GM12891 (cell line): ENCODE results near the gene PGBD5.

Experiments
- DNase-seq: peaks from one replicate; pipeline ENCODE4 v3.0.0; 2011; ENCODE audit warnings: low spot score; ENCODE audit not compliant: insufficient read length
- FAIRE-seq: peaks from 2 replicates; lab custom pipeline; 2011; peaks lifted over from hg19 to GRCh38; lab: Jason Lieb, UNC
- PAX5 ChIP-seq: IDR thresholded peaks from 2 replicates; pipeline ENCODE4 v1.6.1; 2011; ENCODE audit warnings: low read length, moderate library complexity, mild to moderate bottlenecking; ENCODE audit not compliant: insufficient read depth, severe bottlenecking
- POLR2A ChIP-seq: IDR thresholded peaks from 2 replicates; pipeline ENCODE4 v1.6.1; 2011; ENCODE audit warnings: low read depth, low read length, control low read depth
- POLR2AphosphoS5 ChIP-seq: IDR thresholded peaks from 2 replicates; pipeline ENCODE4 v1.6.1; 2011; ENCODE audit warnings: low read depth, low read length, control low read depth
- POU2F2 ChIP-seq: IDR thresholded peaks from 2 replicates; pipeline ENCODE4 v1.6.1; 2011; ENCODE audit warnings: low read depth, mild to moderate bottlenecking, control low read depth, low read length, moderate library complexity
- SPI1 ChIP-seq: IDR thresholded peaks from 2 replicates; pipeline ENCODE4 v1.6.1; 2011; ENCODE audit warnings: low read depth, low read length, control low read depth
- TAF1 ChIP-seq: IDR thresholded peaks from 2 replicates; pipeline ENCODE4 v1.6.1; 2011; ENCODE audit warnings: low read depth, low read length, control low read depth

Gene PGBD5

DNA sequence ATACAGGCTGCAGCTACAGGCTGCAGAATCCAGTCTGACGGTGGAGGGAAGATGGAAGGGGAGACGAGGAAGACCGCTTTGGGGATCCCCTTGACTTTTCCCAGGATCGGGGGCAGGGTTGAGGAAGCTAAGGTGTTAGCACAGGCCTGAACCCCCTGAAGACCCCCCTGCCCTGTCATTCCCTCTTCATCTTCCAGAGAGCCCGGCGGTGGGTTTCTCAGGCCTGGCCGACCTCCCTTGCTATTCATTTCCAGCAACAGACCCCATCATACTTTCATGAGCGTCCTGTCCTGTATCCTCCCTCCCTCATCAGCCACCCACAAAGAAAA lies 112.0 kb downstream of the PGBD5 start:
- no peak for TF ChIP-seq POLR2A
- no peak for TF ChIP-seq PAX5
- TF ChIP-seq POU2F2: no peak
- no peak for TF ChIP-seq POLR2AphosphoS5
- no peak for TF ChIP-seq SPI1
- TF ChIP-seq TAF1: no peak
- FAIRE-seq (no peak), DNase-seq (no peak)

GRCh38 chr1:230313453-230314141 lies 112.5 kb downstream of the PGBD5 start:
- FAIRE-seq (no peak), DNase-seq (no peak)
- TF ChIP-seq POU2F2 (no peak), POLR2AphosphoS5 (no peak), SPI1 (no peak), POLR2A (no peak), PAX5 (no peak), TAF1 (no peak)

DNA sequence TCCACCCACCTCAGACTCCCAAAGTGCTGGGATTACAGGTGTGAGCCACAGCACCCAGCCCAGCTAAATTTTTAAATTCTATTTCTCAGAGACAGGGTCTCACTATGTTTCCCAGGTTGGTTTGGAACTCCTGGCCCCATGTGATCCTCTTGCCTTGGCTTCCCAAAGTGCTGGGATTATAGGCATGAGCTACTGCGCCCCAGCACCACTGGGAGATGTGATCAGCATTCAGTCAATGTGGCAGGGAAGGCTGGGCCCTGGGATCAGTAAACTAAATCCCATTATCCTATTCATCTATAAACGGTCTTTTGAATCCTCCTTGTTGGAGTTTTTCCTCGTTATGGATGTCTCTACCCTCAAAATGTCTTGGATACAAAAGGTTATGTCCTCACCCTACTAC lies 113.5 kb downstream of the PGBD5 start:
- FAIRE-seq (no peak), DNase-seq (no peak)
- TF ChIP-seq SPI1 (no peak), POU2F2 (no peak), TAF1 (no peak), POLR2AphosphoS5 (no peak), POLR2A (no peak), PAX5 (no peak)

DNA sequence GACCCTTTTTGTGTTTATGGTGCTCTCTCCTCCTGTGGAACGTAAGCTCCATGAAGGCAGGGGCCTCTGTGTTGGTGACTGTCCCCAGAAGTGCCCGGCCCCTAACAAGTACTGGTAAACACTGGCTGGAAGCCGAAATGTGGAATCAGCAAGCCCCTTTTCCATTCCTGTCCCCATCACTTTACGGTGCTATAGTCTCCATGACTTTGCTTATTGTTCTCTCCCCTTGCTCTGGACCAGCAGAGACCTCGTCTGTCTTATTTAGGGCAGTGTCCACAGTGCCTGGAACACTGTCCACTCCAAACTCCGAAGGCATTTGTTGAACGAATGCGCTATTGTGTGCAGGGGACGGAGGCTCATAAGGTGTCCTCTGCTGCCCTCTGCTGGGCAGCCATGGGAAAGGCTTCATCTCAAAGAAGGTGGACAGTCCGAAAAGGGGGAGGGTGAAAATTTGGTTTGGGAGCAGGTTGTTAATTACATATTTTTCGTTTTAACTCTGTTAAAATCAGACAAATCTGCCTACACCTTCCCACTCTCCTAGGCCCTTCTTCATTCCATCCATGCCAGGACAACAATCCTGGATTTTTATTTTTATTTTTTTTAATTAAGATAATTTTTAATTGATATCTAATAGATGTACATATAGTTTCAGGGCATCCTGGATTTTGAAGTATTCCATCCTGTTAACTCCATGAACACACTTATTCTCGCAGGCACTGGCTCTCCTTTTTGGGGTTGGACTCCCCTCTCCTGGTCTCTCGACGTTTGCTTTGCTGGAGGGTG lies 115.6 kb downstream of the PGBD5 start:
- peak; percentile 94 for FAIRE-seq
- peak; percentile 66 for DNase-seq

GRCh38 chr1:230309646-230310177 lies 116.4 kb downstream of the PGBD5 start:
- FAIRE-seq (no peak), DNase-seq (no peak)
- TF ChIP-seq POLR2A (no peak), SPI1 (no peak), POU2F2 (no peak), TAF1 (no peak), PAX5 (no peak)

More for the DNA sequence above, 115.6 kb downstream of the PGBD5 start:
- TF ChIP-seq TAF1 (no peak), POLR2A (no peak), SPI1 (no peak), POLR2AphosphoS5 (no peak), POU2F2 (no peak), PAX5 (no peak)

DNA sequence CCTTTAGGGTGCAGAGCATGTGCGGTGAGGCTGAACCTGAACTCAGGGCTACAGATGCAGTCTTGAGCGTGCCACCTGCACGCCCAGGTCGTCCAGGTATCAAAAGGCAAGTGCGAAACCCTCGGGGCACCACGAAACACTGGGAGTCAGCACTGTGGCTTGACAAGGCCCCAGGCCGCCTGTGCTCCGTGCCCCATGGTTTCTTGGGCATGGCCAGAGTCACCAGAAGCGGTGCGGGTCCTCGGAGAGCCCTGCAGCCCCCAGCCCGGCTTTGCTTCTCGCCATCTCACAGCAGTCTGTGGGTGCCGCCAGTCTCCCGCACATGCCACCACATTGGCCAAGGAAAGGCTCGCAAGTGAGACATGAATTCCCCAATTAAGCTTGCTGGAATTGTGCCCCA lies 117.3 kb downstream of the PGBD5 start:
- no peak for TF ChIP-seq PAX5
- DNase-seq (no peak), FAIRE-seq (no peak)

DNA sequence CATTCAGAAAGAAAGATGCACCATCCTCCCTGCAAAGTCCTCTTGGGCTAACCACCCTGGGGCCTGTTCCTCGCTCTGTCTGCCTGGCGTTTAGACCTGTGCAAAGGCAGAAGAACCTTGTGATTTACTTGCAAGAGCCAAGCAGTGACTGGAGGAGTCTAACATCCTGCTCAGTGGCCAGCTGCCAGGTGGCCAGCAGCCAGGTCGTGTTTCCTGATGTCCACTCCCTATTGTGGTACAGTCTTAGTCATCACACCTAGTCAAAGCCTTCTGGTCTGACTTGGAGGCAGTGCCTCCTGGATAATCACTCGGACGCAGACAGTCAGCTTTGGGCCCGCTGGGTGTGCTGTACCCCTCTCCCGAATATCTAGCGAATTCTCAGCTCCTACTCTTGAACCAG lies 118.1 kb downstream of the PGBD5 start:
- FAIRE-seq (no peak), DNase-seq (no peak)
- TF ChIP-seq PAX5 (no peak), TAF1 (no peak)

DNA sequence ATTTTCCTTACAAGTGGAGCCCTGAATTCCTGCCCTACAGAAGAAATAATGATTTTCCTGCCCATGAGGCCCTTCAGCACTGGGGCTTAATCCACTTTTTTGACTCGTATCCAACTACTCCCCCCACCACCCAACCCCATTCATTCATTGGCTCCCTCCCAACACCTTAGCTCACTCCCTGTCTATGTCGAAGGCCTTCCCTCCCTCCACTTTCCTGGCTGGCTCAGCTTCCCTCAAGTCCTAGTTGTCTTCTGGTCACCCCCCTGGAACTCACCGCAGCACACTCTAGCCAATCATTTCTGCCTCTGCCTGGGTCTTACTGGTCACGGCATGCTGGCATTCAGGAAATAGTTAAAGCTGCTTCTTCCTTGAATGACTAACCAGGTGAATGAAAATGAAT lies 118.9 kb downstream of the PGBD5 start:
- DNase-seq: no peak
- TF ChIP-seq POU2F2 (no peak), POLR2A (no peak), TAF1 (no peak), POLR2AphosphoS5 (no peak), SPI1 (no peak), PAX5 (no peak)
- FAIRE-seq: no peak

DNA sequence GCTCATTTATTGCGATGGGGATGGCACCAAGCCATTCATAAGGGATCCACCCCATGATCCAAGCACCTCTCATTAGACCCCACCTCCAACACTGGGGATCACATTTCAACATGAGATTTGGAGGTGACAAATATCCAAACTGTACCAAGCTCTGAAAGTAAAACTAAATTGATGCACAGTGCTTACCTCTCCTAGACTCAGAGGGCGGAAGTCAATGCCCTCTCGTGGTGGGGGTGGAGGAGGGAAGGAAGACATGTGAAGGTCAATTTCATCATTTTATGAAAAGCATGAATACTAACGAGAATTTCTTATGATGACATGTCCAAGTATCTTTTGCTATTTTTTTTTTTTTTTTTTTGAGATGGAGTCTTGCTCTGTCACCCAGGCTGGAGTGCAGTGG lies 120.0 kb downstream of the PGBD5 start:
- no peak for FAIRE-seq
- TF ChIP-seq POLR2A (no peak), POU2F2 (no peak), TAF1 (no peak), PAX5 (no peak), POLR2AphosphoS5 (no peak), SPI1 (no peak)
- DNase-seq: no peak

- DNase-seq: no peak
- FAIRE-seq: no peak
- TF ChIP-seq POU2F2: no peak
- TF ChIP-seq SPI1: no peak
- TF ChIP-seq TAF1: no peak
- TF ChIP-seq PAX5: no peak
- TF ChIP-seq POLR2A: no peak
- no peak for TF ChIP-seq POLR2AphosphoS5
Measured at GRCh38 chr1:230303822-230304221, 122.3 kb downstream of the PGBD5 start.
